Brain microvascular endothelial cell (primary cell): ENCODE data around the gene NFATC1.

Source experiments
- DNase-seq: peaks from one replicate; pipeline ENCODE4 v3.0.0-alpha.2; 2020
- H3K27ac ChIP-seq: fragments of 250-450 bp; sonication (Bioruptor Pico); 2 replicates; pipeline ENCODE4 v1.5.1; 2020; ENCODE audit warnings: mild to moderate bottlenecking, moderate library complexity
- H3K27me3 ChIP-seq: fragments of 250-450 bp; sonication (Bioruptor Pico); replicated peaks from 2 replicates; pipeline ENCODE4 v1.5.1; 2020; ENCODE audit warnings: mild to moderate bottlenecking
- H3K36me3 ChIP-seq: fragments of 250-450 bp; sonication (Bioruptor Pico); replicated peaks from 2 replicates; pipeline ENCODE4 v1.5.1; 2020; ENCODE audit warnings: mild to moderate bottlenecking
- H3K4me3 ChIP-seq: 2 replicates; pipeline ENCODE4 v1.5.1; 2011; ENCODE audit warnings: low read depth, mild to moderate bottlenecking, control low read depth, low read length, moderate library complexity
- in situ Hi-C: cut with HindIII; loops from 2 replicates; pipeline ENCODE4 v1.10.0; 2017; ENCODE audit warnings: low sequenced_read_pairs, low pct_ligation_motif_present
- TF ChIP-seq, protein P1 (sequence below): IDR thresholded peaks from 2 replicates; pipeline ENCODE4 v1.5.1; 2011; ENCODE audit warnings: low read depth, mild to moderate bottlenecking, moderate library complexity, low read length, control low read depth, inconsistent platforms; ENCODE audit errors: missing control alignments

Gene NFATC1

GRCh38 chr18:79388043-79388442, 7.7 kb upstream of the NFATC1 start:
- Histone ChIP-seq H3K4me3 (no peak overlapping the region), H3K27ac (no peak overlapping the region), H3K36me3 (no peaks in the 10 kb centered on the region), H3K27me3 (peaks cover 10% of the 10 kb centered on the region)
- TF ChIP-seq, protein P1, sequence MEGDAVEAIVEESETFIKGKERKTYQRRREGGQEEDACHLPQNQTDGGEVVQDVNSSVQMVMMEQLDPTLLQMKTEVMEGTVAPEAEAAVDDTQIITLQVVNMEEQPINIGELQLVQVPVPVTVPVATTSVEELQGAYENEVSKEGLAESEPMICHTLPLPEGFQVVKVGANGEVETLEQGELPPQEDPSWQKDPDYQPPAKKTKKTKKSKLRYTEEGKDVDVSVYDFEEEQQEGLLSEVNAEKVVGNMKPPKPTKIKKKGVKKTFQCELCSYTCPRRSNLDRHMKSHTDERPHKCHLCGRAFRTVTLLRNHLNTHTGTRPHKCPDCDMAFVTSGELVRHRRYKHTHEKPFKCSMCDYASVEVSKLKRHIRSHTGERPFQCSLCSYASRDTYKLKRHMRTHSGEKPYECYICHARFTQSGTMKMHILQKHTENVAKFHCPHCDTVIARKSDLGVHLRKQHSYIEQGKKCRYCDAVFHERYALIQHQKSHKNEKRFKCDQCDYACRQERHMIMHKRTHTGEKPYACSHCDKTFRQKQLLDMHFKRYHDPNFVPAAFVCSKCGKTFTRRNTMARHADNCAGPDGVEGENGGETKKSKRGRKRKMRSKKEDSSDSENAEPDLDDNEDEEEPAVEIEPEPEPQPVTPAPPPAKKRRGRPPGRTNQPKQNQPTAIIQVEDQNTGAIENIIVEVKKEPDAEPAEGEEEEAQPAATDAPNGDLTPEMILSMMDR: no peak
- in situ Hi-C loops: loop anchor here (25.0 kb wide), 1 partner anchor 249 kb away; no protein-coding TSS in a partner anchor
- no peak for DNase-seq

DNA sequence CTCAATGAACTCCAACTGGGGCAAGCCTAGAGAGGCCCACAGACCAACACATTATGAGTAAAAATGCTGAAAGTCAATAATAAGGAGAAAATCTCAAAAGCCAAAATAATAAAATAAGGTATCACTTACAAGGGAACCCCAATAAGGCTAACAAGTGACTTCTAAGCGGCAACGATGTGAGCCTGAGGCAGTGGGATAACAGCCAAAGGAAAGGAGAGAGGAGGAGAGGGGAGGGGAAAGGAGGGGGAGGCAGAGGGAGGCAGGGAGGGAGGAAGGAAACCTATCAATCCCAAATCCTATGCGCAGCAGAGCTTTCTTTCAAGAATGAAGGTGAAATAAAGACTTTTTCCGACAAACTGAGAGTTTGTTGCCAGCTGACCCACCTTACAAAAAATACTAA, 6.0 kb upstream of the NFATC1 start:
- DNase-seq: no peak
- in situ Hi-C loops: loop anchor here (25.0 kb wide), 1 partner anchor 248 kb away; no protein-coding TSS in a partner anchor
- H3K27me3 ChIP-seq: peaks cover 12% of the 10 kb centered on the region
- no peaks in the 10 kb centered on the region for H3K36me3 ChIP-seq
- no peak overlapping the region for H3K4me3 ChIP-seq
- H3K27ac ChIP-seq: no peak overlapping the region
- TF ChIP-seq, protein P1: no peak

DNA sequence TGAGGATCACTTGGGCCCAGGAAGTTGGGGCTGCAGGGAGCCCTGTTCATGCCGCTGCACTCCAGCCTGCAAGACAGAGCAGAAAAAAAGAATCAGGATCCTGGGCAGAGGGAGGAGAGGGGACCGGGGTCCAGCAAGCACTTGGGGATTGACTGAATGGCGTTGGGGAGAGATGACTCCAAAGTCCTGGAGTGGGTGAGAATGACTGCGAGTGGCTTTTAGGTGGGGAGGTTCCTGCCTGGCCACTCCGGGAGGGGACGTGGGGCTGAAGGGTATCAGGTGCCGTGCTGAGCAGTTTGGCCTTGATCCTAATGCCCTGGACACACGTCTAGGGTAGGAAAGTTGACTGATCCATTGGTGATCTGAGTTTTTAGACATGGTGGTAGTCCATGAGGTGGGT, 3.5 kb upstream of the NFATC1 start:
- no peak overlapping the region for H3K4me3 ChIP-seq
- in situ Hi-C loops: loop anchor here (25.0 kb wide), 1 partner anchor 245 kb away; no protein-coding TSS in a partner anchor
- H3K36me3 ChIP-seq: no peaks in the 10 kb centered on the region
- H3K27me3 ChIP-seq: peaks cover 29% of the 10 kb centered on the region
- TF ChIP-seq, protein P1: no peak
- DNase-seq: no peak
- H3K27ac ChIP-seq: no peak overlapping the region

GRCh38 chr18:79393181-79393634, 2.5 kb upstream of the NFATC1 start:
- peak overlapping the region; percentile 39 for H3K4me3 ChIP-seq
- TF ChIP-seq, protein P1: no peak
- H3K27ac ChIP-seq: peak overlapping the region; percentile 74
- in situ Hi-C loops: loop anchor here (25.0 kb wide), 1 partner anchor 244 kb away; no protein-coding TSS in a partner anchor
- DNase-seq: no peak
- no peaks in the 10 kb centered on the region for H3K36me3 ChIP-seq
- peaks cover 39% of the 10 kb centered on the region for H3K27me3 ChIP-seq

- TF ChIP-seq, protein P1: no peak
- Histone ChIP-seq H3K27me3 (peaks cover 38% of the 10 kb centered on the region), H3K36me3 (no peaks in the 10 kb centered on the region), H3K27ac (peak overlapping the region; percentile 74), H3K4me3 (peak overlapping the region; percentile 39)
- in situ Hi-C loops: loop anchor here (25.0 kb wide), 1 partner anchor 243 kb away; no protein-coding TSS in a partner anchor
- peak; percentile 86 for DNase-seq
Measured at GRCh38 chr18:79393635-79394533, 1.8 kb upstream of the NFATC1 start.
